ENCODE data around the gene SLAMF9.

- no peak for TF ChIP-seq CTCF (IDR thresholded peaks at IDR 0.05)
- no peak for TF ChIP-seq REST (IDR thresholded peaks at IDR 0.05; ENCODE audit: insufficient read depth in 1 of 2, low read depth in 2 of 2, low read length in 1 of 2)
- TF ChIP-seq SIN3A (IDR thresholded peaks at IDR 0.05; ENCODE audit: borderline replicate concordance, insufficient read depth, low read depth, low read length), result no peak
- TF ChIP-seq POLR2AphosphoS5 (IDR thresholded peaks at IDR 0.05; ENCODE audit: low read depth, low read length), result no peak
These were observed 12.9 kb downstream of the SLAMF9 start for GRCh38 chr1:159941141-159941540.
